Measurements from ENCODE around the gene CACNA2D3. TPM values are rescaled to one million over a fixed set of nuclear protein-coding genes. Genes with fewer than 3 reads are reported as not detected.

Gene CACNA2D3
- total RNA-seq, 4 donors from 2014 or later: 0.94 to 3.6 (median 2.1) TPM

DNA sequence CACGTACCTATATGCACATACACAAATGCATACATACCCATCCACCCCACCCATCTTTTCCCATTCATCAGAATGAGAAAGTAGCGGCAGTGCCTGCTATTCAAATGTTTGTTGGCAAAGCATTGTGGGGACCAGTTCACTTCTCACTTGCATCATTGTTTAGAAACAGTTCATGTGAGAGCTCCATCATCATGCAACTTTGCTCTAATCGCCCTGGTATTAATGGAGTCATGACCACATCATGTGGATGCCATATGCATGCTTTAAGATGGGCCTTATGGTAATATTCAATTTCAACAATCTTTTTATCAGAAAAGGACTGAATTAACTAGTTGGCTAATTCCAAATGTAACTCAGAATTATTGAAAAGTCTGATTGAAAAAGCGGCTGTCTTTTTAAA is 725.0 kb downstream of the CACNA2D3 start:
- TF ChIP-seq, protein P1, sequence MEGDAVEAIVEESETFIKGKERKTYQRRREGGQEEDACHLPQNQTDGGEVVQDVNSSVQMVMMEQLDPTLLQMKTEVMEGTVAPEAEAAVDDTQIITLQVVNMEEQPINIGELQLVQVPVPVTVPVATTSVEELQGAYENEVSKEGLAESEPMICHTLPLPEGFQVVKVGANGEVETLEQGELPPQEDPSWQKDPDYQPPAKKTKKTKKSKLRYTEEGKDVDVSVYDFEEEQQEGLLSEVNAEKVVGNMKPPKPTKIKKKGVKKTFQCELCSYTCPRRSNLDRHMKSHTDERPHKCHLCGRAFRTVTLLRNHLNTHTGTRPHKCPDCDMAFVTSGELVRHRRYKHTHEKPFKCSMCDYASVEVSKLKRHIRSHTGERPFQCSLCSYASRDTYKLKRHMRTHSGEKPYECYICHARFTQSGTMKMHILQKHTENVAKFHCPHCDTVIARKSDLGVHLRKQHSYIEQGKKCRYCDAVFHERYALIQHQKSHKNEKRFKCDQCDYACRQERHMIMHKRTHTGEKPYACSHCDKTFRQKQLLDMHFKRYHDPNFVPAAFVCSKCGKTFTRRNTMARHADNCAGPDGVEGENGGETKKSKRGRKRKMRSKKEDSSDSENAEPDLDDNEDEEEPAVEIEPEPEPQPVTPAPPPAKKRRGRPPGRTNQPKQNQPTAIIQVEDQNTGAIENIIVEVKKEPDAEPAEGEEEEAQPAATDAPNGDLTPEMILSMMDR (IDR thresholded peaks at IDR 0.05; ENCODE audit: low read depth): no peak

DNA sequence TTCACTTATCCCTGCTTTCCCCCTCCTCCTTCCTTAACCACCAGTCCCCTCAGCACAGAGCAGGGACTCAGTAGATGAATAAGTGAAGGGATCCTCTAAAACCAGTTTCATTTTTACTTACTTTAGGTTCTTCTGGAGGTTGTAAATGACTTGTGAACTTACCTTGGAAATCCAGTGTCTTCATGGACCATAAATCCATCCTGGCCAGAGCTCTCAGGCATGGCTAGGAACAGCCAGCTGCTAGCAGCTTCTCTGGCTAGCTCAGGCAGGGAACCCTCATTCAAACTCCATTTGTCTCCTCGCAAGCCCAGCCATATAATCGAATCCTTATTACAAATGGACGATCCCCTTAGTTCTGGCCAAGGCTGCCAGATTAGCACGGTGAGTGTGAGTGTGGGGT is 727.0 kb downstream of the CACNA2D3 start:
- TF ChIP-seq, protein P1 (IDR thresholded peaks at IDR 0.05; ENCODE audit: low read depth): no peak

DNA sequence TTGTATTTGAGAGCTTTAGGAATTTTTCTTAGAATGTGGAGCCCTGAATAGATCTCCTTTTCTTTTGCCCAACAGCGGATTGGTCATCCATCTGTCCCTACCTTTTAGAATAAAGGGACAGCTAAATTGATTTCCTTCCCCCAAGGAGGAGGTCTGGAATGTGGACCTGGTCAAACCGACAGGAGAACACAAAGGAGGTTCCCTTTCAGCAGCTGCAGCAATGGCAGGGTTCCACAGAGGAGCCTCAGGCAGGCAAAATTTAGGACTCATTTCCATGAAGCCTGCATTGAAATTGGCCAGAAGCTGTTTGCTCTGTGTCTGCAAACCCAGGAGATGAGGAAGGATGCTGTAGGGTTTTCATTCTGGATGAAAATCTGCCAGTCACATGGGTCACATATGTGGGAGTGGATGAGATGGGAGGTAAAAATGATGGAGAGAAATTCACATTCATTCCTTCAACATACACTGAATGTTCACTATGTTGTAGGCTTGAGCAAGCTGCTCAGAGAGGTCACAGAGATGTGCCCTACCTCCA is 728.2 kb downstream of the CACNA2D3 start:
- TF ChIP-seq, protein P1 (IDR thresholded peaks at IDR 0.05; ENCODE audit: low read depth): no peak

DNA sequence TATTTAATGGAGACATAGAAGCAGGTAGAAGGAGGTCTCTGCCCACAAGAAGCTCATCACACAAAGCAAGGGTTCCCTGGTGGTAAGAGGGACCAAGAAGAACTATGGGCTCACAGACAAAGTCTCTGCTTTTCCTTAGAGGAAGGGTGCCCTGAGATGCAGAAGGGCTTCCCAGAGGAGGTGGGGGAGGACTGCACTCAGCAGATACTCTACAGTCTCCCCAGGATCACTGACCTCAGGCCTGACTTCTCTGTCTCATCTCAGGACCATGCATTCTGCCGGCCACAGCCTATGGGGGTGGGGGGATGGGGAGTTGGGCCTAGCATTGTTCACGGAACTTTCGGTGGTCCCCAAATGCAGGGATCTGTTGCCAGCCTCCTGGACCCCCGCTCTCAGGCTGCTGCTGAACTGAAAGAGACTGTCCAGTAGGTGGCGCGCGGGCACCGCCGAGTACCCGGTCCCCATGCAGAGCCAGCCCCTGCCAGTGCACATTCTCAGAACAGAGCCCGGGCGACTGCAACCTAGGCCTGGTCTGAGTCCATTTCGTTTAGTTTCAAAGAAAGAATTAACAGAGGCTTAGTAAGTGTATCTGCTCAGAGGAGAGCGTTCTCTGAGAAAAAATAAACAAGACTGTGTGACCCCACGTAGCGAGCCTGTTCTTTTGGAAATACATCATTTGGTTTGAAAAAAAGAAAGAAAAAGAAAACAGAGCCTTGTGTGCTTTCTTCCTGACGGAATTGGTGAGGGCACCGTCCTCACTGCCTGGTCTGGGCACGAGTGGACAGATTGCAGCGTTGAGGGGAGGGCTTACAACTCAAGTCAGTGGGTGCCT is 731.4 kb downstream of the CACNA2D3 start:
- TF ChIP-seq, protein P1 (IDR thresholded peaks at IDR 0.05; ENCODE audit: low read depth): no peak

DNA sequence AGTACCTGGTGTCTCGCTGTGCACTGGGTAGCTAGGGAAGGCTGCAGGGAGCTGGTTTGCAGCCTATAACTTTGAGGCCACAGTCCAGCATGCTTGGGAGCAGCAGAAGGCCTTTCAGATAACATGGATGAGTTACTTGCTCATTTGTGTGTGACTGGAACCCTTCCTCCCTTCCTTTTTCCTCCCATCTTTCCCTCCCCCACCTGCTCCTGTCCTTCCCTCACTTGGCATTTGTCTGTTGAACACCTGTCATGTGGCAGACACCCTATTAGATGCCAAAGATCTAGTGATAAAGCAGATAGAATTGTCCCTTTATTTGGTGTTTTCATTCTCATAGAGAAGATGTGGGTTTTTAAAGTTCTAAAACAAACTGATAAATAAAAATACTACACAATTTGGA is 733.9 kb downstream of the CACNA2D3 start:
- TF ChIP-seq, protein P1 (IDR thresholded peaks at IDR 0.05; ENCODE audit: low read depth): no peak

DNA sequence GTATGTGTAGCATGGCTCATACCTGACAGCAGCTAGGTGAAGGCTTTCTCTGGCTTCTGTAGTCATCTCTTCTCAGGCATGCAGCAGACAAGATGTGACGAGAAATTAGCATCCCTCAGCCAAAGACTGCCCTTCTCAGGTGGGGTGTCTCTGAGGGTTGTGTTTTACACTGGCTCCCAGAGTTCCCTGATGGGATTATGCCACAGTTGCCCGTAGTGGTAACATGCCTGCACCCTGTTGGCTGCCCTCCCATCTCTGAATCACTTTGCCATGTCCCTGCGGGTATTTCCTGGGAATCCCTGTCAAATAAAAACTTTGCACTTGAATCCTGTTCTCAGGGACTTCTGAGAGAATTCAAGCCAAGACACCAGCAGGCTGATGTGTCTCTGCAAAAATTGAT is 735.0 kb downstream of the CACNA2D3 start:
- TF ChIP-seq, protein P1 (IDR thresholded peaks at IDR 0.05; ENCODE audit: low read depth): no peak

DNA sequence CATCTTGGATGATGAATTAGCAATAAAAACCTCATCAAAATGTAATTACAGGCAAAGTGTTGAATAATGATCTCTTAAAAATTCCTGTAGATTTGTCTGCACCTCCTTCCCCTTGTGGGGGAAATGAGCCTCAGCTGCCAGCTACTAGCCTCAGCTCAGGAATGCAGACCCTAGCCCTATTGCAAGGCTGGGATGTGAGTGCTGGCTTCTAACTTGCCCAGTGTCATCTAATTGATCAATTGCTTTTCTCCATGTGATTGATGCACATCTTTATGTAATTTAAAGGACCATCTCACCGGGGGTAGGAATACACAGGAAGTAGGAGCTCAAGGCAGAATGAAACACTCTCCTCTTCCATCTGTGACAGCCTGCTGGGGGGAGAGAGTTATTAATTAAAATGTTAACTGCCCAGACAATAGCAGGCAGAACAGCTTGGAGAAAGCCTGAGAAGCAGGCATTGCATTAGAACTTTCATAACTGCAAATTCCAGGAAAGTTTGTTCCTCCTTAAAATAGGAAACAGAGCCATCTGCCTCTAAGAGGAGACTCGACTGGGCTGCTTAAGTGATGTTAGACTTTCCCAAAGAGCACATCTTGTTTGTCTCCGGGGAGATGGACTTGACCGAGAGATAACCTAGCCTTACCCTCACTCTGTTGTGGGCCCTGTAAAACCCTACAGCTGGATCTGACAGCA is 735.9 kb downstream of the CACNA2D3 start:
- TF ChIP-seq, protein P1 (IDR thresholded peaks at IDR 0.05; ENCODE audit: low read depth): no peak
